Stimulated activated naive CD8-positive, alpha-beta T cell treated with anti-CD3 and anti-CD28 coated beads, Interleukin-15, amount 100 ng/mL, for 72 hours (primary cell): Measurements from ENCODE around the gene NRG3.

Source experiments
- ATAC-seq: fragments of 150-1000 bp; cut with Tn5 transposase; 2 replicates; pipeline ENCODE4 v1.10.0; 2021; ENCODE audit warnings: mild to moderate bottlenecking, moderate library complexity
- DNase-seq, 2 donors: peaks; one replicate each; pipeline ENCODE4 v3.0.0; 2021 to 2022
- H3K27ac Mint-ChIP-seq, 2 donors: one replicate each; pipeline ENCODE4 v1.8.0; 2022; ENCODE audit warnings: mild to moderate bottlenecking in 2 of 2, mixed read lengths in 2 of 2, moderate library complexity in 2 of 2
- H3K27me3 Mint-ChIP-seq: one replicate; pipeline ENCODE4 v1.8.0; 2022; ENCODE audit warnings: mixed read lengths
- H3K4me1 Mint-ChIP-seq: one replicate; pipeline ENCODE4 v1.8.0; 2022; ENCODE audit warnings: mild to moderate bottlenecking, mixed read lengths
- H3K4me3 Mint-ChIP-seq, 2 donors: one replicate each; pipeline ENCODE4 v1.8.0; 2022; ENCODE audit warnings: mild to moderate bottlenecking in 2 of 2, mixed read lengths in 2 of 2, moderate library complexity in 1 of 2
- H3K9me3 Mint-ChIP-seq, 2 donors: one replicate each; pipeline ENCODE4 v1.8.0; 2022; ENCODE audit warnings: mixed read lengths in 2 of 2

The NRG3 gene

GRCh38 chr10:82801289-82801688, 926.3 kb downstream of the NRG3 start:
- no peak overlapping the region for H3K27ac Mint-ChIP-seq
- H3K9me3 Mint-ChIP-seq: peaks cover 7% of the 10 kb centered on the region in 2 donors
- DNase-seq: no peak
- H3K27me3 Mint-ChIP-seq: no peaks in the 10 kb centered on the region
- no peak for ATAC-seq
- H3K4me3 Mint-ChIP-seq: no peak overlapping the region
- H3K4me1 Mint-ChIP-seq: no peaks in the 10 kb centered on the region

- Mint-ChIP-seq H3K4me3 (no peak overlapping the region), H3K27me3 (no peaks in the 10 kb centered on the region), H3K9me3 (peaks cover 0 to 4% of the 10 kb centered on the region in 2 donors), H3K27ac (no peak overlapping the region), H3K4me1 (no peaks in the 10 kb centered on the region)
- no peak for ATAC-seq
- no peak for DNase-seq
These were observed 936.6 kb downstream of the NRG3 start for GRCh38 chr10:82811621-82812020.

GRCh38 chr10:82813856-82814255, 938.9 kb downstream of the NRG3 start:
- H3K4me3 Mint-ChIP-seq: no peak overlapping the region
- no peak overlapping the region for H3K27ac Mint-ChIP-seq
- ATAC-seq (no peak), DNase-seq (no peak)
- H3K9me3 Mint-ChIP-seq: peaks cover 0 to 8% of the 10 kb centered on the region in 2 donors
- no peaks in the 10 kb centered on the region for H3K4me1 Mint-ChIP-seq
- no peaks in the 10 kb centered on the region for H3K27me3 Mint-ChIP-seq

- no peaks in the 10 kb centered on the region for H3K4me1 Mint-ChIP-seq
- no peaks in the 10 kb centered on the region for H3K27me3 Mint-ChIP-seq
- peaks cover 0 to 8% of the 10 kb centered on the region in 2 donors for H3K9me3 Mint-ChIP-seq
- DNase-seq: no peak
- H3K27ac Mint-ChIP-seq: no peak overlapping the region
- H3K4me3 Mint-ChIP-seq: no peak overlapping the region
- no peak for ATAC-seq
These were observed 939.6 kb downstream of the NRG3 start for GRCh38 chr10:82814635-82815034.

- peaks cover 0 to 8% of the 10 kb centered on the region in 2 donors for H3K9me3 Mint-ChIP-seq
- ATAC-seq (no peak), DNase-seq (no peak)
- H3K27me3 Mint-ChIP-seq: no peaks in the 10 kb centered on the region
- H3K4me1 Mint-ChIP-seq: no peaks in the 10 kb centered on the region
- no peak overlapping the region for H3K4me3 Mint-ChIP-seq
- H3K27ac Mint-ChIP-seq: peak overlapping the region in 1 of 2 donors; percentile 46
These were observed 940.7 kb downstream of the NRG3 start for GRCh38 chr10:82815680-82816079.

- H3K4me1 Mint-ChIP-seq: no peaks in the 10 kb centered on the region
- H3K27ac Mint-ChIP-seq: no peak overlapping the region
- no peaks in the 10 kb centered on the region for H3K27me3 Mint-ChIP-seq
- DNase-seq (no peak), ATAC-seq (no peak)
- no peak overlapping the region for H3K4me3 Mint-ChIP-seq
- H3K9me3 Mint-ChIP-seq: peaks cover 0 to 8% of the 10 kb centered on the region in 2 donors
These were observed 942.9 kb downstream of the NRG3 start for GRCh38 chr10:82817676-82818422.

- H3K9me3 Mint-ChIP-seq: peaks cover 0 to 4% of the 10 kb centered on the region in 2 donors
- DNase-seq (no peak), ATAC-seq (no peak)
- H3K27me3 Mint-ChIP-seq: no peaks in the 10 kb centered on the region
- no peaks in the 10 kb centered on the region for H3K4me1 Mint-ChIP-seq
- no peak overlapping the region for H3K4me3 Mint-ChIP-seq
- H3K27ac Mint-ChIP-seq: no peak overlapping the region
These were observed 946.0 kb downstream of the NRG3 start for GRCh38 chr10:82821043-82821442.

GRCh38 chr10:82826132-82826531, 951.1 kb downstream of the NRG3 start:
- DNase-seq: no peak

GRCh38 chr10:82827901-82828300, 952.9 kb downstream of the NRG3 start:
- H3K27ac Mint-ChIP-seq: no peak overlapping the region
- no peak overlapping the region for H3K4me3 Mint-ChIP-seq
- peaks cover 0 to under 1% of the 10 kb centered on the region in 2 donors for H3K9me3 Mint-ChIP-seq
- H3K27me3 Mint-ChIP-seq: no peaks in the 10 kb centered on the region
- no peaks in the 10 kb centered on the region for H3K4me1 Mint-ChIP-seq
- no peak for DNase-seq
- no peak for ATAC-seq

More at GRCh38 chr10:82826132-82826531, 951.1 kb downstream of the NRG3 start:
- ATAC-seq: no peak
- Mint-ChIP-seq H3K9me3 (no peaks in the 10 kb centered on the region), H3K27me3 (no peaks in the 10 kb centered on the region), H3K27ac (no peak overlapping the region), H3K4me1 (no peaks in the 10 kb centered on the region), H3K4me3 (no peak overlapping the region)

- no peak overlapping the region for H3K27ac Mint-ChIP-seq
- ATAC-seq (no peak), DNase-seq (no peak)
- H3K4me1 Mint-ChIP-seq: no peaks in the 10 kb centered on the region
- no peaks in the 10 kb centered on the region for H3K27me3 Mint-ChIP-seq
- peaks cover 6 to 23% of the 10 kb centered on the region in 2 donors for H3K9me3 Mint-ChIP-seq
- H3K4me3 Mint-ChIP-seq: no peak overlapping the region
These were observed 972.2 kb downstream of the NRG3 start for GRCh38 chr10:82847242-82847641.

- Mint-ChIP-seq H3K27me3 (no peaks in the 10 kb centered on the region), H3K9me3 (peaks cover 6 to 23% of the 10 kb centered on the region in 2 donors), H3K4me3 (no peak overlapping the region), H3K4me1 (no peaks in the 10 kb centered on the region), H3K27ac (no peak overlapping the region)
- DNase-seq (no peak), ATAC-seq (no peak)
These were observed 975.2 kb downstream of the NRG3 start for GRCh38 chr10:82850191-82850590.

- H3K4me1 Mint-ChIP-seq: no peaks in the 10 kb centered on the region
- H3K4me3 Mint-ChIP-seq: no peak overlapping the region
- ATAC-seq (no peak), DNase-seq (no peak)
- H3K9me3 Mint-ChIP-seq: peaks cover 0 to 2% of the 10 kb centered on the region in 2 donors
- H3K27me3 Mint-ChIP-seq: no peaks in the 10 kb centered on the region
- H3K27ac Mint-ChIP-seq: no peak overlapping the region
These were observed 982.1 kb downstream of the NRG3 start for GRCh38 chr10:82856957-82857613.

- no peaks in the 10 kb centered on the region for H3K4me1 Mint-ChIP-seq
These were observed 986.9 kb downstream of the NRG3 start for GRCh38 chr10:82861889-82862288.

GRCh38 chr10:82865366-82865765, 990.4 kb downstream of the NRG3 start:
- Mint-ChIP-seq H3K4me3 (no peak overlapping the region), H3K27me3 (no peaks in the 10 kb centered on the region), H3K27ac (no peak overlapping the region), H3K9me3 (peaks cover 8 to 28% of the 10 kb centered on the region in 2 donors), H3K4me1 (no peaks in the 10 kb centered on the region)
- DNase-seq (no peak), ATAC-seq (no peak)

More at GRCh38 chr10:82861889-82862288, 986.9 kb downstream of the NRG3 start:
- no peak for ATAC-seq
- Mint-ChIP-seq H3K4me3 (no peak overlapping the region), H3K27me3 (no peaks in the 10 kb centered on the region), H3K27ac (peak overlapping the region in 1 of 2 donors; percentile 84), H3K9me3 (peaks cover 4 to 22% of the 10 kb centered on the region in 2 donors)
- DNase-seq: no peak

GRCh38 chr10:82866424-82867020, 991.5 kb downstream of the NRG3 start:
- no peak overlapping the region for H3K4me3 Mint-ChIP-seq
- ATAC-seq (no peak), DNase-seq (no peak)
- H3K27ac Mint-ChIP-seq: no peak overlapping the region
- H3K4me1 Mint-ChIP-seq: no peaks in the 10 kb centered on the region
- H3K9me3 Mint-ChIP-seq: peaks cover 8 to 28% of the 10 kb centered on the region in 2 donors
- H3K27me3 Mint-ChIP-seq: no peaks in the 10 kb centered on the region

GRCh38 chr10:82867056-82867455, 992.1 kb downstream of the NRG3 start:
- Mint-ChIP-seq H3K4me3 (no peak overlapping the region), H3K27ac (no peak overlapping the region), H3K4me1 (no peaks in the 10 kb centered on the region), H3K9me3 (peaks cover 8 to 28% of the 10 kb centered on the region in 2 donors), H3K27me3 (no peaks in the 10 kb centered on the region)
- DNase-seq (no peak), ATAC-seq (no peak)
